LNCaP clone FGC (cell line): Measurements from ENCODE around the gene SEC24A.

Source experiments
- DNase-seq: peaks from one replicate; pipeline ENCODE4 v3.0.0-alpha.2; 2011; ENCODE audit warnings: low read depth
- H3K4me3 ChIP-seq: 2 replicates; pipeline ENCODE4 v1.5.1; 2011; ENCODE audit warnings: mild to moderate bottlenecking, low read depth, low read length, control low read depth
- CTCF ChIP-seq: IDR thresholded peaks from 2 replicates; pipeline ENCODE4 v1.5.1; 2012; ENCODE audit warnings: mild to moderate bottlenecking; ENCODE audit not compliant: control insufficient read depth, insufficient read depth; ENCODE audit errors: extremely low read depth

The SEC24A gene

DNA sequence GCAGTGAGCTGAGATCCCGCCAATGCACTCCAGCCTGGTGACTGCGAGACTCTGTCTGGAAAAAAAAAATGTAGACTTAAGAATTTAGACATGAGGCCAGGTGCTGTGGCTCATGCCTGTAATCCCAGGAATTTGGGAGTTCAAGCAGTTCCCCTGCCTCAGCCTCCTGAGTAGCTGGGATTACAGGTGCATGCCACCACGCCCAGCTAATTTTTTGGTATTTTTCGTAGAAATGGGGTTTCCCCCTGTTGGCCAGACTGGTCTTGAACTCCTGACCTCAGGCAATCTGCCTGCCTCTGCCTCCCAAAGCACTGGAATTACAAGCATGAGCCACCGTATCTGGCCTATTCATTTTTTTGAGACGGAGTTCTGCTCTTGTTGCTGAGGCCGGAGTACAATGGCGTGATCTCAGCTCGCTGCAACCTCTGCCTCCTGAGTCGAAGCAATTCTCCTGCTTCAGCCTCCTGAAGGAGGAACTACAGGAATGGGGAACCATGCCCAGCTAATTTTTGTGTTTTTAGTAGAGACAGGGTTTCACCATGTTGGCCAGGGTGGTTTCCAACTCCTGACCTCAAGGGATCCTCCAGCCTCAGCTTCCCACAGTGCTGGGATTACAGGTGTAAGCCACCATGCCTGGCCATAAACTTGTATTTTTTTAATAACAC lies 124.0 kb downstream of the SEC24A start:
- H3K4me3 ChIP-seq = no peak overlapping the region
- DNase-seq = no peak
- no peak for TF ChIP-seq CTCF

GRCh38 chr5:134777366-134777765 lies 128.8 kb downstream of the SEC24A start:
- TF ChIP-seq CTCF = no peak
- H3K4me3 ChIP-seq = no peak overlapping the region
- no peak for DNase-seq
